ENCODE results near the gene EXO1. TPM values are rescaled to one million over a fixed set of nuclear protein-coding genes. Genes with fewer than 3 reads are reported as not detected.
A peak's percentile ranks its signal among the peaks of the same experiment; 100 is the strongest.
"Not testable (repeated sequence)": the region's sequence is repeated elsewhere in the genome, so short reads cannot be mapped to it uniquely, and the experiment has no call there.

EXO1 gene
- total RNA-seq: 2.3 TPM
- 1 to 10 TPM in 3 of 4 donors, under 1 TPM in 1; 0.83 to 2.7 (median 1.8) TPM for polyA plus RNA-seq

DNA sequence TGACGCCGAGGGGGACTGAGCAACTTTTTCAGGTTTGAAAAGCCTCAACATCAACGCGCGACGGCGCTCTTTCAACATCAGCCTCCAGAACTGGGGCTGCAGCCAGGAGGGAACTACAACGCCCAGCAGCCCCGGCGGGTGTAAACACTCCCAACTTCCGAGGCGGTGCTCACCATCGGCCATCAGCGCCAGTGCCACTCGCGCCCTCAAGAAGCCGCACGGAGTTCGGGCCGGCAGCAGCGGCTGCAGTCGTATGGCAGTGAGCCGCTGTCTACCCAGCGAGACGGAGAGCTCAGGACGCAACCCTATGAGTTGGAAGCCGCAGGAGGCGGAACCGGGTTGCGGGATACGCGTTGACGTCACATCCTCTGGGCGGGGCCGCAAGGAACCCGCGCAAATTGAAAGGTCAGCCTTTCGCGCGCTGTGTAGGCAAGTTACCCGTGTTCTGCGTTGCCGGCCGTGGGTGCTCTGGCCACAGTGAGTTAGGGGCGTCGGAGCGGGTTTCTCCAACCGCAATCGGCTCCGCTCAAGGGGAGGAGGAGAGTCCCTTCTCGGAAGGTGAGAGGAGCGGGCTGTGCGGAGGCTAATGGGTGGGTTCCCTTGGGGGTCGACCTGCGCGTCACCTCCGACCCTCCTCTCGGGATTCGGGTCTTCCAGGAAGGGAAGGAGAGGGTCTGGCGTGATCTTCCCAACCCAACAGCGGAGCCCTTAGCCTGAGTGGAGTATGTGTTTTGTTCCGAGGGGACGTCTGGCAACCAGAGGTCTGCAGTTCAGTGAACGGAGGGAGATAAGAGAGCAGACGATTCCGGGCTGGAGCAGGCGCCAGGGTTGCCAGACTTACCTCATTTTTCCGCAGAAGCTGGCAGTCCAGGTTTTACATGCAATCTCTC lies at the start of gene EXO1:
Gene EXO1 (plus strand): TSS at position 409 of the 890 bp plus-strand sequence. CDS start 2,222 bp downstream, outside the sequence.
- Mint-ChIP-seq H3K9me3 (no peaks in the 10 kb centered on the region), H3K36me3 (no peaks in the 10 kb centered on the region), H3K4me1 (peaks cover 4 to 22% (median 17%) of the 10 kb centered on the region in 4 donors), H3K27ac (peak within 1 kb of the TSS; percentile 97 to 100 (median 99)), H3K27me3 (peaks cover 12% of the 10 kb centered on the region), H3K4me3 (peak within 1 kb of the TSS; percentile 91 to 100 (median 98))
- Histone ChIP-seq H3K9me3 (ENCODE audit: control insufficient read depth in 2 of 2, low read length in 2 of 2) (no peaks in the 10 kb centered on the region), H3K36me3 (ENCODE audit: control insufficient read depth, insufficient read depth, low read length) (no peaks in the 10 kb centered on the region), H3K27me3 (ENCODE audit: control insufficient read depth, insufficient read depth, low read length) (no peaks in the 10 kb centered on the region), H3K27ac (ENCODE audit: insufficient read depth, low read length, poor library complexity, severe bottlenecking) (peak within 1 kb of the TSS; percentile 99), H3K4me1 (ENCODE audit: control insufficient read depth, insufficient read depth, low read length, poor library complexity, severe bottlenecking) (peaks cover 10% of the 10 kb centered on the region), H3K4me3 (ENCODE audit: low read depth, low read length) (peak within 1 kb of the TSS; percentile 76)
- peak; percentile 96 to 97 for ATAC-seq (ENCODE audit: low read depth in 2 of 2)
- DNase-seq: peak; percentile 79 to 96 (median 92)

DNA sequence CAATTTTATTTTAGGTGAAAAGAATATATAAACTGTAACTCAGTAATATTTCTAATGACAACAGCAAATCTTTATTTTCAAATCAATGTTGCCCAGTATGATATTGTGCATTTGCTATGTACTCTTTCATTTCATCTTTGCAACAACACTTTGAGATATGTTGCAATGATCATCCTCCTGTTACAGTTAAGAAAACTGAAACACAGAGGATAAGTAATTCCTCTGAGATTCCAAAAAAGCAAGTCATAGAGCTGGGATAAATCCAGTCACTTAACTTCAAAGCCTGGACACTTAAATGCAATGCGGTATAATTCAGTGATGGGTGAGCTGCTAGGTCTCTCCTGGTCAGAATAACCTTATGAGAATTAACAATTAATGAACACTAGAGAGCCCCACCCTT lies 48.6 kb upstream of the EXO1 start:
- no peaks in the 10 kb centered on the region for H3K9me3 ChIP-seq (ENCODE audit: control insufficient read depth in 2 of 2, low read length in 2 of 2)
- H3K4me3 Mint-ChIP-seq: no peak overlapping the region
- DNase-seq (no peak), ATAC-seq (ENCODE audit: low read depth in 2 of 2) (no peak)
- no peaks in the 10 kb centered on the region for H3K27me3 ChIP-seq (ENCODE audit: control insufficient read depth, insufficient read depth, low read length)
- no peaks in the 10 kb centered on the region for H3K4me1 ChIP-seq (ENCODE audit: control insufficient read depth, insufficient read depth, low read length, poor library complexity, severe bottlenecking)
- peaks cover 7% of the 10 kb centered on the region for H3K27me3 Mint-ChIP-seq
- no peak overlapping the region for H3K27ac Mint-ChIP-seq
- no peak overlapping the region for H3K4me3 ChIP-seq (ENCODE audit: low read depth, low read length)
- H3K9me3 Mint-ChIP-seq: peaks cover 0 to 2% (median 0%) of the 10 kb centered on the region in 7 donors
- peaks cover 0 to 2% (median 0%) of the 10 kb centered on the region in 4 donors for H3K4me1 Mint-ChIP-seq
- H3K36me3 ChIP-seq (ENCODE audit: control insufficient read depth, insufficient read depth, low read length): no peaks in the 10 kb centered on the region
- H3K36me3 Mint-ChIP-seq: no peaks in the 10 kb centered on the region
- H3K27ac ChIP-seq (ENCODE audit: insufficient read depth, low read length, poor library complexity, severe bottlenecking): no peak overlapping the region

DNA sequence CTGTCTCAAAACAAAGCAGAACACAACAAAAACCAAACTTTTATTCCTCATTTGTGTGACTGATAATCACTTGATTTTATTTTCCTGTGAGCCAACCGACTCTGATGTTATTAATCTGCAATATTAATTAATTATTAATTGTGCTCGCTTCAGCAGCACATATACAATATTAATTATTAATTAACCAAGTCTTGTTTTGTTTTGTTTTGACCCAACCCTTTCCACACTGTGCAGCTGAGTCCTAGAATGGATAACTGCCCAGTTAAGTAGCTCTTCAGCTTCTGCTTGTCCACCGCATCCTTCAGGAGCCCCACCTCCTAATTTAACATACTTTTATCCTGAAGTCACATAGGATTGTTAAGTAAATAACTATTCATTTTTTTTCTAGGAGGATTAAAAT lies 47.4 kb upstream of the EXO1 start:
- no peak overlapping the region for H3K27ac Mint-ChIP-seq
- DNase-seq (no peak), ATAC-seq (ENCODE audit: low read depth in 2 of 2) (no peak)
- no peak overlapping the region for H3K4me3 Mint-ChIP-seq
- H3K27ac ChIP-seq (ENCODE audit: insufficient read depth, low read length, poor library complexity, severe bottlenecking): no peak overlapping the region
- H3K27me3 Mint-ChIP-seq: peaks cover 7% of the 10 kb centered on the region
- no peaks in the 10 kb centered on the region for H3K9me3 Mint-ChIP-seq
- H3K4me3 ChIP-seq (ENCODE audit: low read depth, low read length): no peak overlapping the region
- no peaks in the 10 kb centered on the region for H3K36me3 Mint-ChIP-seq
- peaks cover 0 to 2% (median 0%) of the 10 kb centered on the region in 4 donors for H3K4me1 Mint-ChIP-seq
- H3K36me3 ChIP-seq (ENCODE audit: control insufficient read depth, insufficient read depth, low read length): no peaks in the 10 kb centered on the region
- no peaks in the 10 kb centered on the region for H3K27me3 ChIP-seq (ENCODE audit: control insufficient read depth, insufficient read depth, low read length)
- H3K4me1 ChIP-seq (ENCODE audit: control insufficient read depth, insufficient read depth, low read length, poor library complexity, severe bottlenecking): no peaks in the 10 kb centered on the region
- no peaks in the 10 kb centered on the region for H3K9me3 ChIP-seq (ENCODE audit: control insufficient read depth in 2 of 2, low read length in 2 of 2)

GRCh38 chr1:241802863-241803262 lies 45.1 kb upstream of the EXO1 start:
- H3K27ac Mint-ChIP-seq: no peak overlapping the region
- Histone ChIP-seq H3K4me1 (ENCODE audit: control insufficient read depth, insufficient read depth, low read length, poor library complexity, severe bottlenecking) (no peaks in the 10 kb centered on the region), H3K9me3 (ENCODE audit: control insufficient read depth in 2 of 2, low read length in 2 of 2) (no peaks in the 10 kb centered on the region), H3K36me3 (ENCODE audit: control insufficient read depth, insufficient read depth, low read length) (no peaks in the 10 kb centered on the region), H3K4me3 (ENCODE audit: low read depth, low read length) (no peak overlapping the region), H3K27me3 (ENCODE audit: control insufficient read depth, insufficient read depth, low read length) (no peaks in the 10 kb centered on the region), H3K27ac (ENCODE audit: insufficient read depth, low read length, poor library complexity, severe bottlenecking) (no peak overlapping the region)
- DNase-seq (no peak), ATAC-seq (ENCODE audit: low read depth in 2 of 2) (no peak)
- no peaks in the 10 kb centered on the region for H3K9me3 Mint-ChIP-seq
- H3K4me1 Mint-ChIP-seq: peaks cover 0 to 2% (median 0%) of the 10 kb centered on the region in 4 donors
- no peak overlapping the region for H3K4me3 Mint-ChIP-seq
- H3K36me3 Mint-ChIP-seq: no peaks in the 10 kb centered on the region
- peaks cover 7% of the 10 kb centered on the region for H3K27me3 Mint-ChIP-seq

GRCh38 chr1:241804706-241805105 lies 43.3 kb upstream of the EXO1 start:
- H3K4me3 Mint-ChIP-seq; H3K9me3 ChIP-seq (ENCODE audit: control insufficient read depth in 2 of 2, low read length in 2 of 2); H3K27me3 Mint-ChIP-seq; H3K27ac ChIP-seq (ENCODE audit: insufficient read depth, low read length, poor library complexity, severe bottlenecking); H3K36me3 Mint-ChIP-seq; H3K4me1 Mint-ChIP-seq; H3K27me3 ChIP-seq (ENCODE audit: control insufficient read depth, insufficient read depth, low read length); DNase-seq; ATAC-seq (ENCODE audit: low read depth in 2 of 2); H3K4me3 ChIP-seq (ENCODE audit: low read depth, low read length); H3K36me3 ChIP-seq (ENCODE audit: control insufficient read depth, insufficient read depth, low read length); H3K4me1 ChIP-seq (ENCODE audit: control insufficient read depth, insufficient read depth, low read length, poor library complexity, severe bottlenecking); H3K27ac Mint-ChIP-seq; H3K9me3 Mint-ChIP-seq: not testable (repeated sequence)

- H3K36me3 ChIP-seq (ENCODE audit: control insufficient read depth, insufficient read depth, low read length): no peaks in the 10 kb centered on the region
- Mint-ChIP-seq H3K4me1 (peaks cover 0 to 2% (median 0%) of the 10 kb centered on the region in 4 donors), H3K27ac (no peak overlapping the region), H3K9me3 (no peaks in the 10 kb centered on the region), H3K4me3 (no peak overlapping the region), H3K36me3 (no peaks in the 10 kb centered on the region), H3K27me3 (no peaks in the 10 kb centered on the region)
- no peak for DNase-seq
- H3K27me3 ChIP-seq (ENCODE audit: control insufficient read depth, insufficient read depth, low read length): no peaks in the 10 kb centered on the region
- no peak for ATAC-seq (ENCODE audit: low read depth in 2 of 2)
- no peak overlapping the region for H3K27ac ChIP-seq (ENCODE audit: insufficient read depth, low read length, poor library complexity, severe bottlenecking)
- no peaks in the 10 kb centered on the region for H3K4me1 ChIP-seq (ENCODE audit: control insufficient read depth, insufficient read depth, low read length, poor library complexity, severe bottlenecking)
- H3K4me3 ChIP-seq (ENCODE audit: low read depth, low read length): no peak overlapping the region
- no peaks in the 10 kb centered on the region for H3K9me3 ChIP-seq (ENCODE audit: control insufficient read depth in 2 of 2, low read length in 2 of 2)
These were observed 39.7 kb upstream of the EXO1 start for GRCh38 chr1:241808265-241808664.

DNA sequence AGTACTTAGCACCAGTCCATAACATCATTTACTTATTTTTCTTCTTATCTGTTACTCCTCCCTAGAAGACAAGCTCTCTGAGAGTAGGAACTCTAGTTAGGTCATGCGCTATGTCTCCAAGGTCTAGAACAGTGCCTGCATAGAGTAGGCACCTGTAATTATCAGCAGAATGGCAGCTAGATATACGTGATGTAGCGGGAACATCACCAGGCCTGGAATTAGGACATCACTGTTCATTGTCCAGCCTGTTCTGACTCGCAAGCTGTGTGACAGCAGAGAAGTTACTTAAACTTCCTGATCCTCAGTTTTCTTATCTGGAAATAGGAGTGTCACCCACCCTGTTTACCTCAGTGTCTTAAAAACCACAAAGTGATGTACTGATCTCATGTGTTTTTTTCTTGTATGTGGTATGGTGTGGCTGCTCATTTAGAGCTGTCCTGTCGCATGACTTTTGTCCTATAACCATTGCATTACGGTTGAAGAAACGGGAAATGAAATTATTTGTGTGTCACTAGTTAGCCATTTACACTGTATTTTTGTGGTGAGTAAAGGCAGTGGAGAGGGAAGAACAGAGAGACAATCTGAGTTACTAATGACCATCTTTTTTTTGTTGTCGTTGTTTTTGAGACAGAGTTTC lies 37.1 kb upstream of the EXO1 start:
- Histone ChIP-seq H3K4me3 (ENCODE audit: low read depth, low read length) (no peak overlapping the region), H3K27me3 (ENCODE audit: control insufficient read depth, insufficient read depth, low read length) (no peaks in the 10 kb centered on the region), H3K4me1 (ENCODE audit: control insufficient read depth, insufficient read depth, low read length, poor library complexity, severe bottlenecking) (no peaks in the 10 kb centered on the region), H3K36me3 (ENCODE audit: control insufficient read depth, insufficient read depth, low read length) (no peaks in the 10 kb centered on the region), H3K27ac (ENCODE audit: insufficient read depth, low read length, poor library complexity, severe bottlenecking) (no peak overlapping the region), H3K9me3 (ENCODE audit: control insufficient read depth in 2 of 2, low read length in 2 of 2) (no peaks in the 10 kb centered on the region)
- H3K27me3 Mint-ChIP-seq: no peaks in the 10 kb centered on the region
- H3K27ac Mint-ChIP-seq: no peak overlapping the region
- H3K36me3 Mint-ChIP-seq: no peaks in the 10 kb centered on the region
- no peaks in the 10 kb centered on the region for H3K4me1 Mint-ChIP-seq
- ATAC-seq (ENCODE audit: low read depth in 2 of 2): peak in 1 of 2 donors; percentile 28
- no peaks in the 10 kb centered on the region for H3K9me3 Mint-ChIP-seq
- DNase-seq: no peak
- no peak overlapping the region for H3K4me3 Mint-ChIP-seq
